HG02571 (cell line): ENCODE data around the gene NAA40.

Experiments used
- ATAC-seq: cut with Tn5 transposase; IDR thresholded peaks from one replicate; pipeline ENCODE4 v1.9.1; 2021; ENCODE audit warnings: mild to moderate bottlenecking, moderate library complexity; ENCODE audit not compliant: unreplicated experiment

NAA40 gene

GRCh38 chr11:63985812-63986155 lies 47.0 kb downstream of the NAA40 start:
- ATAC-seq, result peak; percentile 42

DNA sequence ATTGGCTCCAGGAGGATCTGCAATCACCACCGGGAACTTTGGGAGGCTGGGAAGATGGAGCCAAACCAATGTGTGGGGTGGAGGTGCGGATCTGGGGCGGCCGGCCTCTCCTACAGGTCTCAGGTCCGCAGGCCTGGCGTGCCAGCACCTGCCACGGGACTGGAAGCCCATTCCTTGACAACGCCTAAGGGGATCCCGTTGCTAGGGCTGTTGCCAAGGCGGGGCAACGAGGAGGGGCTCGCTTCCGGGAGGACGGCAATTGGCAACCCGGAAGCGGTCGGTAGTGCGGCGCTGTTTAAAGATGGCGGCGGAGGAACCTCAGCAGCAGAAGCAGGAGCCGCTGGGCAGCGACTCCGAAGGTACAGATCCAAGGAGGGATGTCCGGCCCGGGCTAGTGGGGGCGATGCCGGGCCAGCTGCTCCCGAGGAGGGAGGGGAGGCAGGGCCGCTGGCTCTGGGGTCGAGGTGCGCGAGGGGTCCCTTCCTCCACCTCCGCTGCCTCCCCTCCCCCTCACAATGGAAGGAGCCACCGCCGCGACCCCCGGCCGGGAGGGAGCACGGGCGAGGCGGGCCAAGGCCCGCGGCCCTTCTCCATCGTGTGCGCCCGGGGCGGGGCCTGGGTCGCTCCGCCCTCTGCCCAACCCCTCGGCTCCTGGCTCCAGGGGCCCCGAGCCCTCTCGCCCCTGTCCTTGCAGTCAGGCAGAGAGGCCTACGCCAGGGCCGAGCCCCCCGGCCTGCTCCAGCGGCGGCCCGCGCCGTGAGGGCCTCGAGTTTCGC lies 47.5 kb downstream of the NAA40 start, which contains the start of gene OTUB1:
Gene OTUB1, plus strand, starts transcription at position 283 of the 776 bp plus-strand sequence. Its CDS starts 19 bp downstream, at position 302.
- ATAC-seq, result peak; percentile 92

GRCh38 chr11:63986932-63987513 lies 48.2 kb downstream of the NAA40 start:
- no peak for ATAC-seq

GRCh38 chr11:63991558-63991957 lies 52.8 kb downstream of the NAA40 start:
- ATAC-seq, result no peak

DNA sequence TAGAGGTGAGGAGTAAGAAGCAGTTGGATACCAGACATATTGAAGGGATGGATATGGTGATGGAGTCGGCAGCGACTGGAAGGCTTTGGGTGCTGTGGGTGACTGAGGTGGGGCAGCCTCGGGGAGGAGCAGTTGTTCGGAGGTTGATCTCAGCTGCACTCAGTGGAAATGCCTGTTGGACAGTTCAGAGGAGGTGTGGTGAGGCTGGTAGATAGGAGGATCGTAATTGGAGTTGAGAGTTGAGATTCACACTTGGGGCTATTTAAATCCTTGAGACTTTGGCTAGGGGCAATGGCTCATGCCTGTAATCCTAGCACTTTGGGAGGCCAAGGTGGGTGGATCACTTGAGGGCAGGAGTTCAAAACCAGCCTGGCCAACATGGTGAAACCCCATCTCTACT lies 54.3 kb downstream of the NAA40 start:
- ATAC-seq, result no peak

- no peak for ATAC-seq
Observed at GRCh38 chr11:63993993-63994392, 55.2 kb downstream of the NAA40 start.

DNA sequence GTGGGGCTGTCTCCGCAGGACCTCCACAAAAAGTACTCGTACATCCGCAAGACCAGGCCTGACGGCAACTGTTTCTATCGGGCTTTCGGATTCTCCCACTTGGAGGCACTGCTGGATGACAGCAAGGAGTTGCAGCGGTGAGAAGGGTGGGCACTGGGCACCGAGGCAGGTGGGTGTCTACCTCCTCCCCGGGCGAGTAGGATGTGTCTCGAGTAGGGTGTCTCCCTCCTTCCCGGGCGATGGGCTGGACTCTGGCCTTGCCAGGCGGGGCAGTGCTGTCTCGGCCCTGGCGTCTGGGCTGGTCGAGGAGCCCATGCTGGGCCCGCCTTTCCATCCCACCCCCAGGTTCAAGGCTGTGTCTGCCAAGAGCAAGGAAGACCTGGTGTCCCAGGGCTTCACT lies 57.7 kb downstream of the NAA40 start:
- ATAC-seq, result no peak

GRCh38 chr11:63997104-63997700 lies 58.4 kb downstream of the NAA40 start:
- no peak for ATAC-seq

DNA sequence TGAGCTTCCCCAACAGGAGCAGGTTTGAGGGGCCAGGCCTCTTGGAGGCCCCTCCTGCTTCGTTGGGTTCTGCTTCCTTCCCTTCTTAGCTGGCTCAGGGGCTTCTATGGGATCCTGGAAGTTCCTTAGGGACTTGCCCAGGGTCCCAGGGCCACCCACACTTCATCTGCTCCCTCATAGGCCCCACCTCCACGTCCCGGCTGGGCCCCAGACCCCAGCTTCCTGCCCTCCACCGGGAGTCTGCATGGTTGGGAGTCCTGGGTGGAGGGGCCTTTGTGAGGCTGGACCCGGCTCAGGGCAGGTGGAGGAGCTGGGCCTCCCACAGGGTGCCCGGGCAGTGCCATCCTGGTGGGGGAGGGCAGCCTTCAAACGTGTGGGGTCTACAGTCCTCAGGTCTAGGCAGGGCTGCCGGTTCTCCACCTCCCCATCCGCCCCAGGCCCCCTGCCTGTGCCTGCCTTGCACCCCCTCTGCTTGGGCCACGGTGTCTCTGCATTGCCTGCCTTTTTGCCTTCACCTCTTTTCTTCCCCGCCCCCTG lies 59.1 kb downstream of the NAA40 start:
- ATAC-seq, result no peak

DNA sequence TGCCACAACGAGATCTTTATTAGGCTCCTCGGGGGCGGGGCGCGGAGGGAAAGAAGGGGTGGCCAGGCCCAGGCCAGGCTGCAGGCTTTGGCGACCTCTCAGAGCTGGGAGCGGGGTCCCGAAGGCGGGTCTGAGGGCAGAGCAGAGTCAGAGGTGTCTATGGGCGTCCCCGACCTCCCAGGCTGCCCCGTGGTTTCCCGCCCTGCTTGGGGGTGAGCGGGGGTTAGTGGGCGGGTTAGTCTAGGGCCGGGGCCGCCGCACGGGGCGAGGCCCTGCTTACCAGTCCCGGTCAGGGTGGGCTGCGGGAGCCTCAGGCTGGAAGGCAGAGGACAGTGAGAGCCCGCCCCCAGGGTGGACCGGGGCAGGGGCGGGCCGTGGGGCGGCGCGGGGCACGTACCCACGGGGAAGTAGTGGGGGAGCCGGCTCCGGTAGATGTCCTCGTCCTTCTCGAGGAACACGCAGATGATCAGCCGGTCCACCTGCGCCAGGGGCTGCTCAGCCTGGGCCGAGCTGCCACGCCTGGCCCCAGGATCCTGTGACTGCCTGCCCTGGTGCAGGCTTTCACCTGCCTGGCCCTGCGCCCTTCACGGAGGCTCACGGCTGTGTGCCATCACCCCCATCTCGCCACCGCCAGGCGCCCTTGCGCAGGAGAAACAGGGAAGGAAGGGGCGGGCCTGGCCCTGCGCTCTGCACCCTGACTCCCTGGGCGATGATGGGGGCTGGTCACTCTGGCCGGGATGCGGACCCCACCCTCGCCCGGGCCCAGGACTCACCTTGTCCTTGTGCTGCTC lies 60.0 kb downstream of the NAA40 start:
- no peak for ATAC-seq

DNA sequence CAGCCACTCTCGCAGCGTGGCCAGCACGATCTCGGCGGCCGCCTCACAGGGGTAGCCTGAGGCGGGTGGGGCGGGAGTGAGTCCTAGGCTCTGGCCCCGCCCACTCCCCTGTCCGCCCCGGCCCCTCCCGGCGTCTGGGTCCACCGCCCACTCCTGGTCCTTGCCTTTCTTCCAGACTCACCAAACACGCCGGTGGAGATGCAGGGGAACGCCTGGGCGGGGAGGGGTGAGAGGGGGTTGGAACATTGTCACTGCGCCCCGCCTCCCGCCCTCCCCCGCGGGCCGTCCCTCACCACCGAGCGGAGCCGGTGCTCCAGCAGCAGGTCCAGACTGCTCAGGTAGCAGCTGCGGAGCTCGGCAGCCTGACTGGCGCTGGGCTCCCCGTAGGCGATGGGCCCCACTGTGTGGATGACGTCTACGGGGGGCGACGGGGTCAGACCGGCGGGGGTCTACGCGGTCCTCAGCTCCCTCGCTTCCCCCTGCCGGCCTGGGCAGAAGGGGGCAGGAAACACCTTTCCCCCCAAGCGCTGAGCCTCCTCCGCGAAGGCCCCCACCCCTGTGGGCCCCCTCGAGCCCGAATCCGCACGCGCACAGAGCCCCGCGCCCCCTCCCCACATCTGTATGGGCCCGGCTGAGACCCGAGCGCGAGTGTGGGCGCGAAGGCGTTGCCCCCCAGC lies 60.7 kb downstream of the NAA40 start:
- ATAC-seq, result no peak

- no peak for ATAC-seq
Observed at GRCh38 chr11:64000026-64000739, 61.4 kb downstream of the NAA40 start.

DNA sequence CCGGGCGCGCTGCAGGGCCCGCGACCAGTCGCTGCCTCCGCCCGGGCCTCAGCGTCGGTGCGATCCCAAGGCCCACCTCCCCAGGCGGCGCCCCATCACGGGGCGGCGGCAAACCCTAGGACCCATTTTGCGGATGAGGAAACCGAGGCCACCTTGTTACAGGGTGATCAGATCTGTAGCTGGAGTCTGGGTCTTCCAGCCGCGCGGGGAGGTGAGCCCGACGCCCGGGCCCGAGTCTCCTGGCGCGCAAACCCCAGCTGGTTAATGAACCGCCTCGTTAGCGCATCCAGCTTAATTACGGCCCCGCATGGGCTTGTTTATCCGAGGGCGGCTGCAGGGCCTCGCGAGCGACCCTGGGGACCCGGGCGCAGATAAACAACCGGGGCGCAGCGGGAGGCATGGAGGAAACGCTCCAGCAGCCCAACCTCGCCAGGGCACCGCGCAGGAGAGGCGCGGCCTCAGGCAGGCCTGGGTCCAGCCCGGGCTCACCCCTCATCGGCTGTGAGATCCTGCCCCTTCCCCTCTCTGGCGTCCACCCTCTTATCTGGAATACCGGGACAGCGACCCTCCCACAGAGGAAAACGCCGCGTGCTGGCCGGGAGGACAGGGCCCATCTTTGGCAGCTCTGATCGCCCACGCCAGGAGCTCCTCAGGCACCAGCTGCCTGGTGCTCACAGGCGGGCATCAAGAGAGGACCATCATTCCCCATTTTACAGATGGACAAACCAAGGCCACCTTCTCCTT lies 62.1 kb downstream of the NAA40 start:
- ATAC-seq, result no peak

DNA sequence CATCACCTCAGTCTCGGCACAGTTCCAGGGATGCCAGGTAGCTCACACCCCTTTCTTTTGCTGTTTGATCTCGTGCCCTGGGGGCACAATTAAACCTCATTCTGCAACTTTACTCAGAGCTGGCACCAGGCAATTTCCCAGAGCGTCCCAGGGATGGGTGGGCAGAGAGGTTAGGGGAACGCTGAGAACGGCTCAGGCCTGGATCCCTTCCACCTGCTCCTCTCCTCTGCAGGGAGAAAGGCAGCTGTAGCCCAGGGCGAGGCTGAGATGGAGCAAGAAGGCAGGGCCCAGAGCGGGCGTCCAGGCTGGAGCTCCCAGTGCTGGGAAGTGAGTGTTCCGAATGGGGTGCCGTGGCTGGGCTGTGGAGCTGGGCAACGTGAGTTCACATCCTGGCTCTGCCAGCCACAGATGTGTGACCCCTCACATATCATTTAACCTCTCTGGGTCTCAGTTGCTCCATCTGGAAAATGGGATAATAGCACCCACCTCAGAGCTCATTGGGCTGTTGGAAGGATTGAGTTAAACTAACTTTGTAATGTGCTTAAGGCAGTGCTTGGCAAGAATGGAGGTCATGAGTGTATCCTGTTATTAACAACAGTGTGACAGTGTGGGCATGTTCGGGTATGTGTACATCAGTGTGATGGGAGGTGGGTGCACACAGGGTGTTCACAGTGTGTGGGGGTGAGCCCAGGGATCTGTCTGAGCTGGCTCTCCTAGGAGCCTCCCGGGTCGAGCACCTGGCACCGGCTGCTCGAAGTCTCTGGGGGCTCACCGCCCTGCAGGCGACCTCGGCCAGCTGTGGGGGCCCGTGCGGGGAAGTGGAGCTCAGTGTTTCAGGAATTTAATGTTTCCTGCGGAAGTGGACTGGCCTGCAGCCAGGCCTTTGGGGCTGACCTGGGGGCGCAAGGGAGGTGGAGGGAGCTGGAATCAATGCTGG lies 63.0 kb downstream of the NAA40 start:
- ATAC-seq, result no peak

DNA sequence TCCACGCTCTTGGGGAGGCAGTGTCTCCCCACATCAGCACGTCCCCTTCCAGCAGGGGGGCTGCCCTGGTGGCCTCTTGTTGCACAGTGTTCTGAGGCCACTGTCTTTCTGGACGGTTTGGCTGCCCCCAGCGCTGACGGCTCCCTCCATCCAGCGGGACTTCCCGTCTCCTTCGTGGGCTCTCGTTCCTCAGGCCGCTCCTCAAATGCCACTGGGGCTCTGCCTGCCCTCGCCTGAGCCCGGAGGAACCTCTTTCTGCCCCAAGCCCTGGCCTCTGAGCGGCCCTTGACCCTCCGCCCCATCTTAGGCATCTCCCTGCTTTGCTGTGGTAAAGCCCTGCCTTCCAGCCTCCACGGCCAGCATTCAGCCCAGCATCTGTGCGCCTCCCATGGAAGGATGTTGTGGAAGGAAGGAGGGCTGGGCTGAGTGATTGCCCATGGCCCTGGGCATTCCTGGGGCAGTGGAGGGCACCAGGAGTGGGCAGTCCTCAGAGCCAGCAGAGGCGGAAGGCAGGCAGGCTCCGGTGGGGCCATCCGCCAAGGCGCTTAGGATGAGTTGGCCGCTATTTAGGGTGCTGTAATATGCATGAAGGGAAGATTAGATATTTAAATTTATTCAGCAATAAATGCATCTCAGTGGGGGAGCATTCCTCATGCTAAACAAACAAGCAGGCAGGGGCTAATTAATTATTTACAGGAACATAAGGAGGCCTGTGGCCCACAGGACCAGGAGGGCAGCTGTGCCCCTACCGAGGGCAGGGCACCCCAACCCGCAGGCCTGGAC lies 65.2 kb downstream of the NAA40 start:
- no peak for ATAC-seq

DNA sequence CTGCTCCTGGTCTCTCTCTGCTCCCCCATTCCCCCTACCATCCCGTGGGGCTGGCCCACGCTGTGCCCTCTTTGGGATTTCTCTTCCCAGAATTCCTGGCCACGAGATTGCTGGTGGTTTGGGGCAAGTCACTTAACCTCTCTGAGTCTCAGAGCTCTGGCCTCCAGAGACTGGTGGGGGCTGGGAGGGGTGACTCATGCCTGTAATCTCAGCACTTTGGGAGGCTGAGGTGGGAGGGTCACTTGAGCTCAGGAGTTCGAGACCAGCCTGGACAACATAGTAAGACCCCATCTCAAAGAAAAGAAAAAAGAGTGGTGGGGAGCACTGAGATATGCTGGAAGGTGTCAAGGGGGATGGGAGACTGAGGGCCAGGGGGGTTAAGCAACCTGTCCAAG lies 65.8 kb downstream of the NAA40 start:
- ATAC-seq, result no peak

- ATAC-seq, result no peak
Observed at GRCh38 chr11:64005691-64006090, 66.9 kb downstream of the NAA40 start.
